HCT116 (cell line): ENCODE measurements around the gene ECE1. TPM values are rescaled to one million over a fixed set of nuclear protein-coding genes. Genes with fewer than 3 reads are reported as not detected.

Source experiments
- ATAC-seq: fragments of 200-7000 bp; cut with Tn5 transposase; 2 replicates; pipeline ENCODE4 v1.9.1; 2020; ENCODE audit warnings: mild to moderate bottlenecking, moderate library complexity
- BruUV-seq: library from RNA; stranded (reverse); fragments of 400-500 nt; replicated peaks from 2 replicates; lab custom pipeline; 2021; lab: Mats Ljungman, UMichigan
- CTCF ChIA-PET: fragments of 300-600 bp; sonication (Branson Sonifier 250); formaldehyde crosslinking; loops from one replicate; lab custom pipeline; 2021; ENCODE audit warnings: antibody characterized with exemption; lab: Charles Lee
- POLR2A ChIA-PET: fragments of 300-600, 350-600 bp; sonication (Branson Sonifier 250); formaldehyde crosslinking; loops from one replicate; lab custom pipeline; 2021; ENCODE audit warnings: antibody characterized with exemption; lab: Charles Lee
- RAD21 ChIA-PET, 2 experiments: fragments of 300-600 bp; sonication (Branson Sonifier 250); formaldehyde crosslinking; loops; one replicate each; lab custom pipeline; 2023; ENCODE audit warnings: low total read pairs in 2 of 2; ENCODE audit not compliant: uncharacterized antibody in 2 of 2, unreplicated experiment in 2 of 2, low non-redundant PET in 1 of 2; lab: Charles Lee
- DNase-seq: peaks from one replicate; pipeline ENCODE4 v3.0.0-alpha.2; 2010; ENCODE audit warnings: low read depth, low spot score
- H2AFZ ChIP-seq: fragments of 200-600 bp; shearing (Covaris generic), sonication (generic); 2 replicates; pipeline ENCODE4 v1.6.1; 2017; ENCODE audit warnings: low read depth, mixed run types, mixed read lengths, antibody characterized with exemption, low read length; ENCODE audit not compliant: poor library complexity, severe bottlenecking
- H3K27ac ChIP-seq: 2 replicates; pipeline ENCODE4 v1.5.1; 2012; ENCODE audit warnings: low read depth, low read length
- H3K27me3 ChIP-seq: fragments of 200-600 bp; sonication (generic); 2 replicates; pipeline ENCODE4 v1.6.1; 2016; ENCODE audit warnings: mixed run types, low read length, mixed read lengths; ENCODE audit not compliant: insufficient read depth
- H3K36me3 ChIP-seq, 2 experiments: fragments of 200-500 bp in 1 of 2; fragments of 200-600 bp in 1 of 2; sonication (Bioruptor generic) in 1 of 2; sonication (generic) in 1 of 2; 2 replicates each; pipeline versions ENCODE4 v1.5.1 to v1.6.1; 2014 to 2016; ENCODE audit warnings: low read length in 2 of 2, inconsistent platforms in 1 of 2, mixed read lengths in 1 of 2, mixed run types in 1 of 2; ENCODE audit not compliant: insufficient read depth in 2 of 2, control insufficient read depth in 1 of 2
- H3K4me1 ChIP-seq, 2 experiments: fragments of 200-600 bp in 1 of 2; sonication (generic) in 1 of 2; 2 replicates each; pipeline versions ENCODE4 v1.5.1 to v1.6.1; 2012 to 2017; ENCODE audit warnings: low read length in 2 of 2, inconsistent platforms in 1 of 2, mild to moderate bottlenecking in 1 of 2, mixed read lengths in 1 of 2, mixed run types in 1 of 2, moderate library complexity in 1 of 2; ENCODE audit not compliant: insufficient read depth in 2 of 2, control insufficient read depth in 1 of 2
- H3K4me2 ChIP-seq: fragments of 200-600 bp; sonication (generic); 2 replicates; pipeline ENCODE4 v1.6.1; 2017; ENCODE audit warnings: mixed run types, low read length, mixed read lengths
- H3K4me3 ChIP-seq, 2 experiments: fragments of 200-600 bp in 1 of 2; sonication (generic) in 1 of 2; replicated peaks in 1 of 2; 2 replicates each; pipeline ENCODE4 v1.5.1; 2011 to 2016; ENCODE audit warnings: low read length in 2 of 2, control low read depth in 1 of 2, low read depth in 1 of 2, mild to moderate bottlenecking in 1 of 2, mixed read lengths in 1 of 2, mixed run types in 1 of 2
- H3K79me2 ChIP-seq: fragments of 200-600 bp; sonication (generic); 2 replicates; pipeline ENCODE4 v1.6.1; 2017; ENCODE audit warnings: mild to moderate bottlenecking, mixed run types, low read length, moderate library complexity, mixed read lengths; ENCODE audit not compliant: insufficient read depth
- H3K9ac ChIP-seq: fragments of 200-600 bp; sonication (generic); 2 replicates; pipeline ENCODE4 v1.6.1; 2016; ENCODE audit warnings: low read length, mixed read lengths
- H3K9me2 ChIP-seq: fragments of 200-600 bp; sonication (generic), shearing (Covaris generic); 2 replicates; pipeline ENCODE4 v1.6.1; 2017; ENCODE audit warnings: mixed run types, mild to moderate bottlenecking, moderate library complexity; ENCODE audit not compliant: insufficient read depth
- H3K9me3 ChIP-seq, 2 experiments: fragments of 200-500 bp in 1 of 2; fragments of 200-600 bp in 1 of 2; sonication (Bioruptor generic) in 1 of 2; sonication (generic) in 1 of 2; 2 replicates each; pipeline ENCODE4 v1.6.1; 2014 to 2017; ENCODE audit warnings: low read length in 2 of 2, mixed read lengths in 2 of 2, inconsistent platforms in 1 of 2, low read depth in 1 of 2, mild to moderate bottlenecking in 1 of 2, mixed run types in 1 of 2, moderate library complexity in 1 of 2; ENCODE audit not compliant: control insufficient read depth in 1 of 2, insufficient read depth in 1 of 2
- H4K20me1 ChIP-seq: fragments of 200-600 bp; sonication (generic), shearing (Covaris generic); 2 replicates; pipeline ENCODE4 v1.6.1; 2017; ENCODE audit warnings: mixed run types, mild to moderate bottlenecking, moderate library complexity; ENCODE audit not compliant: insufficient read depth
- CBX3 ChIP-seq: IDR thresholded peaks from 2 replicates; pipeline ENCODE4 v1.6.1; 2012; ENCODE audit warnings: low read depth
- EGR1 ChIP-seq: IDR thresholded peaks from 2 replicates; pipeline ENCODE4 v1.6.1; 2012; ENCODE audit warnings: low read depth
- EZH2phosphoT487 ChIP-seq: fragments of 200-600 bp; IDR thresholded peaks from 2 replicates; pipeline ENCODE4 v1.6.1; 2018; ENCODE audit warnings: antibody characterized with exemption, borderline replicate concordance
- JUND ChIP-seq: IDR thresholded peaks from 2 replicates; pipeline ENCODE4 v1.6.1; 2012
- POLR2A ChIP-seq: IDR thresholded peaks from 2 replicates; pipeline ENCODE4 v1.7.0; 2011; ENCODE audit warnings: borderline replicate concordance; ENCODE audit not compliant: insufficient read depth, insufficient read length; ENCODE audit errors: extremely low read depth
- RAD21 ChIP-seq: IDR thresholded peaks from 2 replicates; pipeline ENCODE4 v1.6.1; 2012; ENCODE audit warnings: low read depth, mild to moderate bottlenecking
- SIN3A ChIP-seq: IDR thresholded peaks from 2 replicates; pipeline ENCODE4 v1.6.1; 2012; ENCODE audit warnings: low read depth
- SP1 ChIP-seq: IDR thresholded peaks from 2 replicates; pipeline ENCODE4 v1.6.1; 2012; ENCODE audit warnings: low read depth
- SRF ChIP-seq: IDR thresholded peaks from 2 replicates; pipeline ENCODE4 v1.6.1; 2012; ENCODE audit warnings: low read depth
- TCF7L2 ChIP-seq: IDR thresholded peaks from 2 replicates; pipeline ENCODE4 v1.7.0; 2011; ENCODE audit warnings: borderline replicate concordance, inconsistent platforms; ENCODE audit not compliant: insufficient read depth, insufficient read length; ENCODE audit errors: extremely low read depth
- ZFX ChIP-seq: fragments of 450-650 bp; IDR thresholded peaks from 2 replicates; pipeline ENCODE4 v1.6.1; 2017
- ZNF274 ChIP-seq: fragments of 200-500 bp; sonication (Bioruptor generic); IDR thresholded peaks from 2 replicates; pipeline ENCODE4 v1.6.1; 2014; ENCODE audit warnings: mild to moderate bottlenecking, low read depth, low read length, inconsistent platforms
- intact Hi-C: fragments of 100-400 bp; cut with micrococcal nuclease; formaldehyde crosslinking; loops from 2 replicates; pipeline ENCODE4 v1.10.0; 2022
- total RNA-seq: library from RNA; stranded (reverse); gene quantifications from one replicate; pipeline ENCODE4 v1.2.1, GENCODE V29; 2021; ENCODE audit not compliant: unreplicated experiment

The ECE1 gene
- total RNA-seq, 1 experiment from 2014 or later: 66.8 TPM

GRCh38 chr1:21198929-21199328 lies 91.3 kb downstream of the ECE1 start:
- Histone ChIP-seq H3K4me1 (peaks cover 3 to 7% of the 10 kb centered on the region in 2 experiments; a peak in 3 of 4 replicates), H2AFZ (no peak overlapping the region), H3K9me3 (no peaks in the 10 kb centered on the region), H4K20me1 (no peaks in the 10 kb centered on the region), H3K27ac (no peak overlapping the region), H3K36me3 (no peaks in the 10 kb centered on the region), H3K9me2 (no peaks in the 10 kb centered on the region)
- no TSS peak for BruUV-seq
- CTCF ChIA-PET: no interaction called here
- no peak for ATAC-seq
- intact Hi-C loops: loop anchor here (10.0 kb wide), 1 partner anchor 414 kb away; the partner anchor contains the start of gene HP1BP3
- TF ChIP-seq SRF: no peak
- no peak for TF ChIP-seq POLR2A
- no peak for TF ChIP-seq EGR1
- no peak for TF ChIP-seq TCF7L2
- TF ChIP-seq SP1: no peak
- no peak for TF ChIP-seq SIN3A
- TF ChIP-seq JUND: no peak
- no peak for TF ChIP-seq RAD21
- TF ChIP-seq CBX3: no peak
- TF ChIP-seq ZNF274: no peak
- TF ChIP-seq ZFX: no peak
- TF ChIP-seq, all 23 proteins: peak for 0
- no peaks in the 10 kb centered on the region for H3K79me2 ChIP-seq
- ChIA-PET POLR2A (no interaction called here), RAD21 (no interaction called here)
- H3K4me2 ChIP-seq: no peak overlapping the region
- no peak overlapping the region for H3K4me3 ChIP-seq
- no peak for DNase-seq
- H3K27me3 ChIP-seq: no peaks in the 10 kb centered on the region
- H3K9ac ChIP-seq: no peak overlapping the region

GRCh38 chr1:21192871-21193270 lies 97.4 kb downstream of the ECE1 start:
- ChIA-PET CTCF (interaction anchor here (4.8 kb wide), 1 partner anchor 495 kb away, joined by 104 read pairs; no protein-coding TSS in a partner anchor), RAD21 (no interaction called here), POLR2A (no interaction called here)
- no peaks in the 10 kb centered on the region for H3K9me2 ChIP-seq
- ATAC-seq (no peak), DNase-seq (no peak)
- no peaks in the 10 kb centered on the region for H3K36me3 ChIP-seq
- H3K4me2 ChIP-seq: no peak overlapping the region
- no peak overlapping the region for H2AFZ ChIP-seq
- H3K4me1 ChIP-seq: peaks cover 3 to 7% of the 10 kb centered on the region in 2 experiments; a peak in 3 of 4 replicates
- no peaks in the 10 kb centered on the region for H3K9me3 ChIP-seq
- no peak overlapping the region for H3K9ac ChIP-seq
- intact Hi-C loops: loop anchor here (10.0 kb wide), 1 partner anchor 408 kb away; the partner anchor contains the start of gene HP1BP3
- no peaks in the 10 kb centered on the region for H4K20me1 ChIP-seq
- H3K4me3 ChIP-seq: no peak overlapping the region
- no TSS peak for BruUV-seq
- no peak overlapping the region for H3K27ac ChIP-seq
- no peaks in the 10 kb centered on the region for H3K27me3 ChIP-seq
- TF ChIP-seq EZH2phosphoT487: no peak
- peak; percentile 22 for TF ChIP-seq TCF7L2
- H3K79me2 ChIP-seq: no peaks in the 10 kb centered on the region
